Glomerular endothelial cell (primary cell): Measurements from ENCODE around the gene SDK1. TPM values are rescaled to one million over a fixed set of nuclear protein-coding genes. Genes with fewer than 3 reads are reported as not detected.

Source experiments
- DNase-seq: peaks from one replicate; pipeline ENCODE4 v3.0.0-alpha.2; 2011; ENCODE audit warnings: low read depth, low spot score; ENCODE audit errors: extremely low read depth
- total RNA-seq: library from RNA; depleted of rRNA; stranded (reverse); fragments of >200 nt; gene quantifications from 2 replicates; pipeline ENCODE4 v1.2.3, GENCODE V29; 2015

SDK1 gene
- total RNA-seq, 1 donor from 2014 or later = 2.3 TPM

GRCh38 chr7:3397324-3397723 lies 96.3 kb downstream of the SDK1 start:
- DNase-seq = no peak

GRCh38 chr7:3399858-3400257 lies 98.8 kb downstream of the SDK1 start:
- DNase-seq = no peak

- no peak for DNase-seq
Measured at GRCh38 chr7:3404501-3404900, 103.4 kb downstream of the SDK1 start.

- DNase-seq = no peak
Measured at GRCh38 chr7:3408814-3409595, 108.0 kb downstream of the SDK1 start.

- no peak for DNase-seq
Measured at GRCh38 chr7:3412871-3413270, 111.8 kb downstream of the SDK1 start.

GRCh38 chr7:3415861-3416312 lies 114.8 kb downstream of the SDK1 start:
- no peak for DNase-seq

- DNase-seq = no peak
Measured at GRCh38 chr7:3416453-3416852, 115.4 kb downstream of the SDK1 start.

- no peak for DNase-seq
Measured at GRCh38 chr7:3425087-3425486, 124.0 kb downstream of the SDK1 start.

GRCh38 chr7:3426064-3426463 lies 125.0 kb downstream of the SDK1 start:
- DNase-seq = no peak

- no peak for DNase-seq
Measured at GRCh38 chr7:3427957-3428356, 126.9 kb downstream of the SDK1 start.

- no peak for DNase-seq
Measured at GRCh38 chr7:3429981-3430380, 128.9 kb downstream of the SDK1 start.

- DNase-seq = no peak
Measured at GRCh38 chr7:3430588-3430987, 129.5 kb downstream of the SDK1 start.

- DNase-seq = no peak
Measured at GRCh38 chr7:3431306-3431705, 130.3 kb downstream of the SDK1 start.

GRCh38 chr7:3432911-3433310 lies 131.9 kb downstream of the SDK1 start:
- DNase-seq = no peak

GRCh38 chr7:3434611-3435010 lies 133.6 kb downstream of the SDK1 start:
- no peak for DNase-seq

GRCh38 chr7:3436112-3436511 lies 135.1 kb downstream of the SDK1 start:
- DNase-seq = no peak

GRCh38 chr7:3436746-3437145 lies 135.7 kb downstream of the SDK1 start:
- DNase-seq = no peak

- no peak for DNase-seq
Measured at GRCh38 chr7:3437467-3437866, 136.4 kb downstream of the SDK1 start.

- no peak for DNase-seq
Measured at GRCh38 chr7:3438352-3438751, 137.3 kb downstream of the SDK1 start.

- DNase-seq = no peak
Measured at GRCh38 chr7:3439333-3440030, 138.4 kb downstream of the SDK1 start.

GRCh38 chr7:3440509-3440908 lies 139.5 kb downstream of the SDK1 start:
- no peak for DNase-seq

GRCh38 chr7:3443716-3444115 lies 142.7 kb downstream of the SDK1 start:
- DNase-seq = no peak
